Measurements from ENCODE around the gene KIAA1671. TPM values are rescaled to one million over a fixed set of nuclear protein-coding genes. Genes with fewer than 3 reads are reported as not detected.

Gene KIAA1671
- total RNA-seq, 1 donor from 2014 or later, result 8.3 TPM

DNA sequence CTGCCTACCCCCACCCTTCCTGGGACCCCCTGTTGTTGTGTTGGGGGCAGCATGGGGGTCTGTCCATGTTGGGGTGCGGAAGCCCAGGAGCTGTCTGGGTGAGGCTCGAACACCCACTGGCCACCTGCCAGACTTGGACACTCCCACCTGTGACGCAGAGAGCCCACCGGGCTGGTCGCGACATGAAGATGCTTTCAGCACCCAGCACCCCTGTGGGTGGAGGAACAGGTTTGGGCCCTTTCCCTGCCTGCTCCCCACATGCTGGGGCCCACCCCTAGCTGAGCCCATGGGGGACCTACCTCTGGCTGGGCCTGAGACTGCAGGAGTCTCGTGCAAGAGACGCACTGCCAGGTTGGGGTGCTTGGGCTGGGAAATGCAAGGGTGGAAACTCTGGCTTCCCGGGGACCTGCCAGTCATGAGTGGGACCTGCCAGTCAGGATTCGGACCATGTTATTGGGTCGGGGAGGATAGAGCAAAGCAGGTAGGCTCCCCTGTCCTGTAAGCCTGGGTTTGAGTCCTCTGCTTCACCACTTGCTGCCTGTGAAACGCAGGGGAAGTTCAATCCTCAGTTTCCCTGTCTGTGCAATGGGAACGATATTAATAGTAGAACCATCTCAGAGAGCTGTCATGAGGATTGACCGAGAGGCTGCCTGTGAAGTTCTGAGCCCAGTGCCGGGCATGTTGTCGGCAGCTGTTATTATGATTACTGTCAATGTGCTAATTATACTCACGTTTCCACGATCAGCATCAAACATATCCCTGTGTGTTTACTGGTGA is 24.1 kb downstream of the KIAA1671 start:
- TF ChIP-seq, protein P1, sequence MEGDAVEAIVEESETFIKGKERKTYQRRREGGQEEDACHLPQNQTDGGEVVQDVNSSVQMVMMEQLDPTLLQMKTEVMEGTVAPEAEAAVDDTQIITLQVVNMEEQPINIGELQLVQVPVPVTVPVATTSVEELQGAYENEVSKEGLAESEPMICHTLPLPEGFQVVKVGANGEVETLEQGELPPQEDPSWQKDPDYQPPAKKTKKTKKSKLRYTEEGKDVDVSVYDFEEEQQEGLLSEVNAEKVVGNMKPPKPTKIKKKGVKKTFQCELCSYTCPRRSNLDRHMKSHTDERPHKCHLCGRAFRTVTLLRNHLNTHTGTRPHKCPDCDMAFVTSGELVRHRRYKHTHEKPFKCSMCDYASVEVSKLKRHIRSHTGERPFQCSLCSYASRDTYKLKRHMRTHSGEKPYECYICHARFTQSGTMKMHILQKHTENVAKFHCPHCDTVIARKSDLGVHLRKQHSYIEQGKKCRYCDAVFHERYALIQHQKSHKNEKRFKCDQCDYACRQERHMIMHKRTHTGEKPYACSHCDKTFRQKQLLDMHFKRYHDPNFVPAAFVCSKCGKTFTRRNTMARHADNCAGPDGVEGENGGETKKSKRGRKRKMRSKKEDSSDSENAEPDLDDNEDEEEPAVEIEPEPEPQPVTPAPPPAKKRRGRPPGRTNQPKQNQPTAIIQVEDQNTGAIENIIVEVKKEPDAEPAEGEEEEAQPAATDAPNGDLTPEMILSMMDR (IDR thresholded peaks at IDR 0.05), result no peak

DNA sequence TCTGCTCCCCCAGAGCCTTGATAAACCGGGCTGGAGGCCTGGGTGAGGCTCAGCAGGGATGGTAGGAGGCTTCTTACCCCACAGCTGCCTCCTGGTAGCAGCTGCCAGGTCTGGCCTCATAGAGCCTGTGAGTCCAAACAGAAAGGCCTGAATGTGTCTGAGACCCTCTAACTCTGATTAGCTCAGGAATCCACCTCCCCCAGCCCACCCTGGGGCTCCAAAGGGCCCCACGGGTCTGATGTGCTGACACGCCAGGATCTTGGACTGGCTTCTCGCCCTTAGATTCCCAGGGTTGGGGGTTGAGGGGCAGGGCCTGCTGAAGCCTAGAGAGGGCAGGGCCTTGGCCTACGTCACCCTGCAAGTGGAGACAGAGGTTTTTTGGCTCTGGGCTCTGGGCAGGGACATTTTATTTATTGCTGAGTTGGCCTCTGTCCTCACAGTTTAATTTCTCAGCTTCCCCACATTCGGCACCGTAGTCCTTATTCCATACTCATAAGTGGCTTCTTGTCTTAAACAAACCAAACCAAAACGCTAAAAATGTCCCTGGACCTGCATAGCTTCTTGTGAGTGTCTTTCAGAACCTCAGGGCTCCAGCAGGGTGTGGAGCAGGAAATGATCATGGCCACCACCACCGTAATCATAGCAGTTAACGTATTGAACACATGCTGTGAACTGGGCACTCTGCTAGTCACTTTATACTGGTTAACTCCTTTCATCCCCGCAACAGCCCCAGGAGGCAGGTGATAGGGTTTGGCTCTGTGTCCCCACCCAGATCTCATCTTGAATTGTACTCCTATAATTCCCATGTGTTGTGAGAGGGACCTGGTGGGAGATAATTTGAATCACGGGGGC is 25.1 kb downstream of the KIAA1671 start:
- Mint-ChIP-seq H3K27me3 (ENCODE audit: unreplicated experiment) (peaks cover 3% of the 10 kb centered on the region), H3K36me3 (ENCODE audit: unreplicated experiment) (peaks cover 2% of the 10 kb centered on the region), H3K4me3 (ENCODE audit: unreplicated experiment) (no peak overlapping the region), H3K27ac (ENCODE audit: unreplicated experiment) (no peak overlapping the region), H3K9me3 (ENCODE audit: unreplicated experiment) (no peaks in the 10 kb centered on the region), H3K4me1 (ENCODE audit: unreplicated experiment) (peaks cover 25% of the 10 kb centered on the region)
- TF ChIP-seq, protein P1 (IDR thresholded peaks at IDR 0.05), result no peak
- DNase-seq (ENCODE audit: extremely low spot score, unreplicated experiment), result no peak

More for the DNA sequence above, 24.1 kb downstream of the KIAA1671 start:
- Mint-ChIP-seq H3K4me3 (ENCODE audit: unreplicated experiment) (no peak overlapping the region), H3K27ac (ENCODE audit: unreplicated experiment) (no peak overlapping the region), H3K36me3 (ENCODE audit: unreplicated experiment) (peaks cover 2% of the 10 kb centered on the region), H3K27me3 (ENCODE audit: unreplicated experiment) (peaks cover 4% of the 10 kb centered on the region), H3K4me1 (ENCODE audit: unreplicated experiment) (peaks cover 24% of the 10 kb centered on the region), H3K9me3 (ENCODE audit: unreplicated experiment) (no peaks in the 10 kb centered on the region)
- no peak for DNase-seq (ENCODE audit: extremely low spot score, unreplicated experiment)

DNA sequence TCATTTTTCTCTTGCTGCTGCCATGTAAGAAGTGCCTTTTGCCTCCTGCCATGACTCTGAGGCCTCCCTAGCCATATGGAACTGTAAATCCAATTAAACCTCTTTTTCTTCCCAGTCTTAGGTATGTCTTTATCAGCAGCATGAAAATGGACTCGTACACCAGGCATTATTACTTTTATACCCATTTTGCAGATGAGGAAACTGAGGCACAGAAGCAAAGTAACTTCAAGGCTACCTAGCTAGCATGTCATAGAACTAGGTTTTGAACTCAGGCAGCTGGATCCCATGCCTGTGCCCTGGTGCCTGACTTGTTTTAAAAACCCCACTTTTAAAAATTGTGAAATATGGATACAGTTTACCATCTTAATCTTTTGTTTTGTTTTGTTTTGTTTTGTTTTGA is 25.8 kb downstream of the KIAA1671 start:
- TF ChIP-seq, protein P1 (IDR thresholded peaks at IDR 0.05), result no peak
- peaks cover 25% of the 10 kb centered on the region for H3K4me1 Mint-ChIP-seq (ENCODE audit: unreplicated experiment)
- DNase-seq (ENCODE audit: extremely low spot score, unreplicated experiment), result no peak
- H3K4me3 Mint-ChIP-seq (ENCODE audit: unreplicated experiment), result no peak overlapping the region
- H3K27ac Mint-ChIP-seq (ENCODE audit: unreplicated experiment), result no peak overlapping the region
- no peaks in the 10 kb centered on the region for H3K9me3 Mint-ChIP-seq (ENCODE audit: unreplicated experiment)
- no peaks in the 10 kb centered on the region for H3K27me3 Mint-ChIP-seq (ENCODE audit: unreplicated experiment)
- peaks cover 2% of the 10 kb centered on the region for H3K36me3 Mint-ChIP-seq (ENCODE audit: unreplicated experiment)

DNA sequence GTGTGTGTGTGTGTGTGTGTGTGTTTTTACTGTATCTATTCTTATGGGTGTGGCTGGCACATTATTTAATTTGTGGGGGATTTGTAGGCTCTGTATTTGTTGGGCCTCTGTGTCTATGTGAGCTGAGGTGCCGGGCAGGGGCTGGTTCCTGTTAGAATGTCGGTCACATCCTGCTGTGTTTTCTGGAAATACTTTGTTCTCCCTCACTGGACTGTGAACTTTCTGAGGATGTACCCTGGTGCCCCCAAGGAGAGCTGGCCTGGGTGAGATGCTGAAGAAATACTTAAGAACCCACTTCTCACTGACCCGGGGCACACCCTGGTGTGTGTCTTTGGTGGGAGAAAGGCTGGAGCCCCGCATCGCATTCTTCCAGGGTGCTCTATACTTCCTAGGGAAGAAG is 28.6 kb downstream of the KIAA1671 start:
- Mint-ChIP-seq H3K36me3 (ENCODE audit: unreplicated experiment) (peaks cover 2% of the 10 kb centered on the region), H3K27me3 (ENCODE audit: unreplicated experiment) (no peaks in the 10 kb centered on the region), H3K4me3 (ENCODE audit: unreplicated experiment) (no peak overlapping the region), H3K27ac (ENCODE audit: unreplicated experiment) (no peak overlapping the region), H3K4me1 (ENCODE audit: unreplicated experiment) (peaks cover 26% of the 10 kb centered on the region), H3K9me3 (ENCODE audit: unreplicated experiment) (no peaks in the 10 kb centered on the region)
- TF ChIP-seq, protein P1 (IDR thresholded peaks at IDR 0.05), result no peak
- DNase-seq (ENCODE audit: extremely low spot score, unreplicated experiment), result no peak

DNA sequence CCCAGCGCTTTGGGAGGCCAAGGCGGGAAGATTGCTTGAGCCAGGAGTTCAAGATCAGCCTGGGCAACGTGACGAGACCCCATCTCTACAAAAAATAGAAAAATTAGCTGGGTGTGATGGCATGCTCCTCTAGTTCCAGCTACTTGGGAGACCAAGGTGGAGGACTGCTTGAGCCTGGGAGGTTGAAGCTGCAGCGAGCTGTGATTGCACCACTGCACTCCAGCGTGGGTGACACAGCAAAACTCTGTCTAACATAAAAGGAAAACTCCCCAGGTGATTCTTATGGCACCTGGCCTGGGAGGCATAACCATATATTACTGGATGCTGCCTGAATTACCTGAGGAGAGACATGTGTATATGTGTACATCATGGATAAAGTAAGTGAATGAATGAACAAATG is 29.1 kb downstream of the KIAA1671 start:
- no peak for DNase-seq (ENCODE audit: extremely low spot score, unreplicated experiment)
- peaks cover 2% of the 10 kb centered on the region for H3K36me3 Mint-ChIP-seq (ENCODE audit: unreplicated experiment)
- H3K27me3 Mint-ChIP-seq (ENCODE audit: unreplicated experiment), result no peaks in the 10 kb centered on the region
- H3K4me1 Mint-ChIP-seq (ENCODE audit: unreplicated experiment), result peaks cover 22% of the 10 kb centered on the region
- H3K9me3 Mint-ChIP-seq (ENCODE audit: unreplicated experiment), result no peaks in the 10 kb centered on the region
- no peak overlapping the region for H3K27ac Mint-ChIP-seq (ENCODE audit: unreplicated experiment)
- H3K4me3 Mint-ChIP-seq (ENCODE audit: unreplicated experiment), result no peak overlapping the region
- TF ChIP-seq, protein P1 (IDR thresholded peaks at IDR 0.05), result no peak
